ENCODE data around the gene CAPRIN1.

GRCh38 chr11:34030382-34030781 lies 21.1 kb upstream of the CAPRIN1 start:
- no peak for TF ChIP-seq CTCF (conservative IDR thresholded peaks at IDR 0.05; ENCODE audit: low read depth, low read length)
- no peak for TF ChIP-seq EZH2 (IDR thresholded peaks at IDR 0.05; ENCODE audit: borderline replicate concordance, low read depth, low read length, poor library complexity, severe bottlenecking)
